Stimulated activated naive CD4-positive, alpha-beta T cell treated with Interleukin-2 at 50 U/mL for 16 hours (primary cell): ENCODE results near the gene MED22.
"Not testable (repeated sequence)": the region's sequence is repeated elsewhere in the genome, so short reads cannot be mapped to it uniquely, and the experiment has no call there.

ENCODE experiments used
- DNase-seq: peaks from one replicate; lab custom pipeline; 2025; lab: John Stamatoyannopoulos, UW

Gene MED22

DNA sequence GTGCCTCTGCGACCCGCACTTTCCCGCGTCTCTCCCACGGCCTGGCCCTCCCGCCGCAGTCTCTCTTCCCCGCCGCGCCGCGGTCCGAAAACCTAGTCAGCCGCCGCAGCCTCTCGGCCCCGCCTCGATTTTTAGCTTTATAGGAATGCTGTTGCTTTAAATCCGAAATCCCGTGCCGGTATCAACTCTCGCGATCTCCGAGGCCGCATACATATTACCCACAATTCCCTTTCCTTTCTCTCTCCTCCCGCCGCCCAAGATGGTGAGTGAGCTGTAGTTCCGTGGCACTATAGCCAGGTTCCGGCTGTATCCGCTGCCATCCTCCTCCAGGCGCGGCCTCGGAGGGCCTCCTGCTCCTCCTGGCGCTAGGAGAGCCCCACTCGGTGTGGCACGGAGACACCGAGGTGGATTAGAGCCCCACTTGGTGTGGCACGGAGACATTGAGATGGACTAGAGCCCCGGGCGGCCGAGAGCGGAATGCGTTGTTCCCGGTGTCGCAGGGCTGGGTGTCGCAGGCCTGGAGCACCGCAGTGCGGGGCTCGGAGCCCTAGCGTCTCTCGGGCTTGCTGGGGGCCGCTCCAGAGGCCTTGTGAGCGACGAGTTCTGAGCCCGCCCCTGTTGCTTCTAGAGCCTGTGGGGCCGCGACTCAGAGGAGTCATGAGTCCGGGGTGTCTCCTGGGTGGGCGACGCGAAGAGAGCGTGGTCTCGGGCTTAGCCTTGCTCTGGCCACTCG is at the start of gene MED22, which contains the start of gene RPL7A:
Gene MED22 (minus strand): TSS at position 147 of the 733 bp plus-strand sequence. CDS start 1,469 bp downstream, outside the sequence.
Gene RPL7A (plus strand): TSS at position 234 of the 733 bp plus-strand sequence. CDS start 26 bp downstream, at position 260.
- DNase-seq: peak; percentile 90

DNA sequence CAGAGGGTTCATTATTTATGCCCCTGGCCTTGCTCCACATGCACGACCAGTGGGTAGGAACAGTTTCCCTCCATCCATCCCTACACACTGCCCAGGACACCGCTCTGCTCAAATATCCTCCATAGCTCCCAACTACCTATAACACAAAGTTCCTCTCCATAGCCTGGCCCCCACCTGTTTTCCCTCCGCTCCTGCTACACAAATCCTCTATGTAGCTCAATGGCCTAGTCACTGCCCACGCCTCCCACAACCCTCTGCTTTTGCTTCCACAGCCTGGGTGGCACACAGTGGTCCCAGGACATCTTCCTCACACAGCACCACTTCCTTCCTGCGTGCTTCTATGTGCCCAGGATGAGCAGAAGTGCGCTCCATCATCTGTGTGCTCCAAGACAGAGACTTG is 49.4 kb upstream of the MED22 start:
- no peak for DNase-seq

DNA sequence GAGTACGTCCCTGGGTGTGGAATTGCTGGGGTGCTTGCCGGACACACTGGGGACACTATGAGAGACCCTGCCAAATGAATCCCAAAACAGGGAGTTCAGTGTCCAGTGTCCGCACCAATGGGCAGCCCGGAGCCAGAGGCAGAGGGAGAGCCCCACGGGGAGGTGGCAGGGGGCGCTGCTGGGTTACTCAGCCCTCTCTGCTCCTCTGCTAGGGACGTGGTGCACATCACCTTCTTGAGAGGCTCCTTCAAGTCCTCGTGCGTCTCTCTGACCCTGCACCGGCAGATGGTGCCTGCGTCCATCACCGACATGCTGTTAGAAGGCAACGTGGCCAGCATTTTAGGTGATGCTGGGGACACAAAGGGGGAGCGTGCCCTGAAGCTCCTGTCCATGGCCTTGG is 49.0 kb upstream of the MED22 start:
- DNase-seq: no peak

DNA sequence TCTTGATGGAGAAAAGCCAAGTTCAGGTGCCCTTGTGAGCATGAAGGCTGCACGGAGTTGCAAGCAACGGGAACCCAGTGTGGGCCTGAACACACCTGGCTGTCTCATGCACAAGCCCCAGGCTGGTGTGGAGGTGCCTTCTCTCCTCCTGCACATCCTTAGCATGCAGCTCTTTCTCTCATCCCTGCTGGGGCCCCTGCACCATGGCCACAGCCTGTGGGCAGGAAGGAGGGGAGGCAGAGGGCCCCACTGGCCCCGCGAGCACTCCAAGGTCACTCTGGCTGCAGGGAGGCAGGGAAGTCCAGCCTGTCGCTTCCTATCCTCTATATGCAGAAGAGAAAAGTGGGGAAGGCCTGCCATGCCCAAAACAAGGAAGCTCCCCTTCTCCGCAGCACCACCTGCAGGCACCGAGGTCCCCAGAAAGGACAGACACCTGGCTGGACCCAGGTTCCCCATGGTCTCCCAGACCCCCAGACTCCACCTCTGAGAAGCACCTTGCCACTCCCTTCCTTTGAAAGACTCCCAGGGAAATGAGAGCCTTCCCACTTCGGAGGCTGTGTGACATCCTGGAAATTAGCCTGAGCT is 46.8 kb upstream of the MED22 start:
- no peak for DNase-seq

DNA sequence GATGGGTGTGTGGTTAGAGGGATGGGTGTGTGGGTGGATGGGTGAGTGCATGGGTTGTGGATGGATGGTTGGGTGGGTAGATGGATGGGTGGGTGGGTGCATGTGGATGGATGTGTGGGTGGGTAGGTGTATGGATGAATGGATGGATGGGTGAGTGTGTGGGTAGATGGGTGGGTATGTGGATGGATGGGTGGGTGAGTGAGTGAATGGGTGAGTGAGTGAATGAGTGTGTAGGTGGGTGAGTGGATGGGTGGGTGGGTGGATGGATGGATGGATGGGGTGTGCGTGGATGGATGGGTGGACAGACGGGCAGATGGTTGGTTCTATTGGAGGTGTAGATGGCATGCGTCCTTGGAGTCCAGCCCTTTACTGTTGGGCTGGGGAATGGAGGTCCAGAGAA is 45.5 kb upstream of the MED22 start:
- DNase-seq: no peak

DNA sequence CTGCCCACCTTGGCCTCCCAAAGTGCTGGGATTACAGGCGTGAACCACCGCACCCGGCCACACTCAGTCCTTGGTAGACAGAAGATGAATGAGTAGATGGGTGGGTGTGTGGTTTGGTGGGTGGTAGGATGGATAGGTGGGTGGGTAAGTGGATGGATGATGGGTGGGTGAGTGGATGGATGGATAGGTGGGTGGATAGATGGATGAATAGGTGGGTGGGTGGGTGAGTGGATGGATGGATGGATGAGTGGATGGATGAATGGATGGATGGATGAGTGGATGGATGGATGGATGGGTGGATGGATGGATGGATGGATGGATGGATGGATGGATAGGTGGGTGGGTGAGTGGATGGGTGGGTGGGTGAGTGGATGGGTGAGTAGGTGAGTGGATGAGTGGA is 44.4 kb upstream of the MED22 start:
- not testable (repeated sequence) for DNase-seq

DNA sequence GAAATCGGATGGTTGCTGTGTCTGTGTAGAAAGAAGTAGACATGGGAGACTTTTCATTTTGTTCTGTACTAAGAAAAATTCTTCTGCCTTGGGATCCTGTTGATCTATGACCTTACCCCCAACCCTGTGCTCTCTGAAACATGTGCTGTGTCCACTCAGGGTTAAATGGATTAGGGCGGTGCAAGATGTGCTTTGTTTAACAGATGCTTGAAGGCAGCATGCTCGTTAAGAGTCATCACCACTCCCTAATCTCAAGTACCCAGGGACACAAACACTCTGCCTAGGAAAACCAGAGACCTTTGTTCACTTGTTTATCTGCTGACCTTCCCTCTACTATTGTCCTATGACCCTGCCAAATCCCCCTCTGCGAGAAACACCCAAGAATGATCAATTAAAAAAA is 43.5 kb upstream of the MED22 start:
- DNase-seq: not testable (repeated sequence)

DNA sequence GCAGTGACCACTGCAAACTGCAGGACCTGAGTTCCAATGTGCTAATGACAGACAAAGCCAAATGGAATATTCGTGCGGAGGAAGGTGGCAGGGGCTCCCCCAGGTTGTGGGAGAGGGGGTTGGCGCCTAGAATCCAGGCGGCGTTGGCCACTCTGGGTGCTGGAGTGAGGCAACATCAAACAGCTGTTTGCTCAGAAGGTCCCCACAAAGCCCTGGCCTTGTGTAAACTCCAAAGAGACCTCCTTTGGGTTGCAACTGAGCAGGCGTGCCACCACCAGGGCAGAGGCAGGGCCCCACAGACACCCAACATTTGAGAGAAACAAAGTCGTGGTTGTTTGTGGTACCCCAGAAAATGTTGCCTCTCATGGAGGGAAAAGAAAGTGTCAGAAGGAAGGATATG is 42.8 kb upstream of the MED22 start:
- no peak for DNase-seq

DNA sequence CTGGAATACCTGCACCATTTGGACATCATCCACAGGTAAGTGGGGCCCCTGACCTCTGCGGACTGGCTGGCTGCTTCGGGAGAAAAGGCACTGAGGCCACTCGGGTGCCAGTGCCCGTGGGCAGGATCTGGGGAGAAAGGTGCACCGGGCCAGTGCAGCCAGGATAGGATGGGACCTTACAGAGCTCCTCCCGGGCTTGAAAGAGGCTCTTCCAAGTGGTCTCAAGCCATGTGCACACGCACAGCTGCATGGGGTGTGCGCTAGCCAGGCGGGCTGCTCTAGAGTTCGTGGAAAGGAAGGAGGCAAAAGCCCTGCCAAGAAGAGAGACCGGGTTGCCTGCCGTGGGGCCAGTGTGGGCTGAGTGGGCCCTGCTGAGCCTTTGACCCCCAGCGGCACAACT is 41.6 kb upstream of the MED22 start:
- no peak for DNase-seq

DNA sequence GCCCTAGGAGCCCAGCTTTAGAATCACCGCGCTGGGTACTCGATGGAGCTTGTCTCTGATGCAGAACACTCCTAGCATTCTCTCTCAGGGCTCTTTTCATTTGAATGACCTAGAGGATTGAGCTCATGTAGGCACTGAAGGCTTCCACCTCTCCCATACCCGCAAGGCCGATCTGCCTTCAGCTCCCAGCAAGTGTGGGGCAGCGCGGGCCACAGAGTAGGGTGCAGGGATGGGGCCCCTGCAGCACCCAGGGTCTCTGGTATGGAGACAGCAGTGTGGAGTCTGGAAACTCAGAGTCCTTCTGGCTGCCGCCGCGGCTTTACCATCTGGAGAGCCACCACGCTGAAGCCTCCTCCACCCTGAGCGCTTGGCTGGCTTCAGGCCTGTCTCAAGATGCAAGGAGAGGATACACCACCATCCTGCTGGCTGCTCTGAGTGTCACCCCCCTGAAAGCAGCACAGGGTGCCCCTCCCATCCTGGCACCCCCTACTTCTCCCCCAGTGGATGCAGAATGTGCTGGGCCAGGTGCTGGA is 41.2 kb upstream of the MED22 start:
- DNase-seq: no peak

DNA sequence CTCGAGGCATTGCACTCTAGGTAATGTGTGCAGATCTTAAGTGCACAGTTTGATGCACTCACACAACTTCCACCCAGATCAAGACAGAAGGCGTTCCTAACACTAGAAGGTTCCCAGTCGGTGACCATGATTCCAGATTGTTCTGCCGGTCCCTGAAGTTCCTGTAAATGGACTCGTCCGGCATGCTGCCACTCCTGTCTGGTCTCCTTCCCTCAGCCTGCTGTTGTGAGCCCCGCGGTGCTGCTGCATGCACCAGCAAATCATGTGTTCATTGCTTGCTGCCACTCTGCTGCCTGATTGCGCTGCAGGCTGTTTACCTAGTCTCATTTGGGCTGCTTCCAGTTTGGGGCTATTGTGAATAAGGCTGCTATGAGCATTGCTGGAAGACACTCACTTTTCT is 39.7 kb upstream of the MED22 start:
- DNase-seq: no peak

DNA sequence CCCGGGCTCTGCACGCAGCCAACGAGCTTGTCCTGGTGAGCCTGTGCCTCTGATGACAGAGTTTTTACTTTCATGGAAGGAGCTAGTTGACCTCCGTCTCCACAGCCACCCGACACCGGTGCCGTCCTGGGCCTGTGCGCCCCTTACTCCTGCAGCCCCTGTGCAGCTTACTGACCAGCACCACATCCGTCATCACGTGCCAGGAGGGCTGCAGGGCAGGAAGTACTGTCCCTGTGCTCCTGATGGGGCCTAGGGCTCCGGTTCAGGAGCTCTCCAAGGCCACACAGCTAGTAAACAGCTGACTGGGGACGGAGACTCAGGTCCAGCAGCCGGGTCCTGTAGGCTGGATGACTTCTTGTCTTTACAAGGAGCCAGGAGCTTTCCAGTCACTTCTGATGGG is 38.4 kb upstream of the MED22 start:
- DNase-seq: no peak

DNA sequence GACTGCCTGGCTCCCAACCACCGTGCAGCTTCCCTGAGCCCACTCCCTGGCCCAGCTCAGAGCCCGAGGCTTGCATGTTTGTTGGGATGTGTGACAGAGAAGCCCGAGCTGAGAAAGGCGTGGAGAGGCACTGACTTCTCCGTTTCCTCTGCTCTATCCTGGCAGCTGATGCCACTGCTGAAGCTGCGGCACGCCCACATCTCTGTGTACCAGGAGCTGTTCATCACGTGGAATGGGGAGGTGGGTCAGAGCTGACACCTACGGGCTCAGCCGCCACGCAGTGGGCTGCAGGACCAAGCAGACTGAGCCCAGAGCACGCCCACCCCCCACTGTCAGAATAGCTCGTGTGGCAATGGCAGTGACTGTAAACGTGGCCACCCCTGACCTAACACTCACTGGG is 37.5 kb upstream of the MED22 start:
- DNase-seq: no peak

DNA sequence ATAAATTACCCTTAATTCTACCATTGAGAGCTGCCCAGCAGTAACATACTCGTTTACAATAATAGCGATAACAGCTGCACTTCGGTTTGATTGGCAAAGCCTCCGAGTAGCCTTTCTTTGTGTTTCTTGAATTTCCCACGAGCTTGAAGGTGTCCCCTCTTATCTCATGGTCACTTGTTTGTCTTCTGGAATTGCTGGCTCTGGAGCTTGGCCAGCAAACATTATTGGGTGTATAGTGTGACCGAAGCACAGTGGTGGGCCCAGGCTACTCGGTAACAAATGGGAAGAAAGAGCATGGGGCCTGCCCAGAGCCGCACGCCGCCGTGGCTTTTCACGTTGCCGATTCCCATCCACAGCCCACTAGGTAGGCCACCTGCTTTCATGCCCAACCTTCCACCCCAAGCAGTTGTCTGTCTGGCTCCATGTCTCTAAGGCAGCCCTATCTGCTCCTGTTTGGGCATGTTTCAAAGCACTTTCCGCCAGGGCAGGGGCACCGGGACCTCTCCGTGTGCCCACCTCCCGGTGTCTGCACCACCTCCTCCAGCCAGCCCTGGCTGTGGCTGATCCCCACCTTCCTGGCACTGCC is 36.9 kb upstream of the MED22 start:
- DNase-seq: no peak

DNA sequence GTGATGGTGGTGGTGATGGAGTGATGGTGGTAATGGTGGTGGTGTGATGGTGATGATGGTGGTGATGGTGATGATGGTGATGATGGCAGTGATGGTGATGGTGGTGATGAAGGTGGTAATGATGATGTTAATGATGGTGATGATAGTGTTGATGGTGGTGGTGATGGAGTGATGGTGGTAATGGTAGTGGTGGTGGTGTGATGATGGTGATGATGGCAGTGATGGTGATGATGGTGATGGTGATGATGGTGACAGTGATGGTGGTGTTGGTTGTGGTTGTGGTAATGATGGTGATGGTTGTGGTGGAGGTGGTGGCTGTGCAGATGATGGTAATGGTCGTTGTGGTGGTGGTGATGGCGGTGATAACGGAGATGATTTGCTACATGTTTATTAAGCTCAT is 35.5 kb upstream of the MED22 start:
- no peak for DNase-seq

DNA sequence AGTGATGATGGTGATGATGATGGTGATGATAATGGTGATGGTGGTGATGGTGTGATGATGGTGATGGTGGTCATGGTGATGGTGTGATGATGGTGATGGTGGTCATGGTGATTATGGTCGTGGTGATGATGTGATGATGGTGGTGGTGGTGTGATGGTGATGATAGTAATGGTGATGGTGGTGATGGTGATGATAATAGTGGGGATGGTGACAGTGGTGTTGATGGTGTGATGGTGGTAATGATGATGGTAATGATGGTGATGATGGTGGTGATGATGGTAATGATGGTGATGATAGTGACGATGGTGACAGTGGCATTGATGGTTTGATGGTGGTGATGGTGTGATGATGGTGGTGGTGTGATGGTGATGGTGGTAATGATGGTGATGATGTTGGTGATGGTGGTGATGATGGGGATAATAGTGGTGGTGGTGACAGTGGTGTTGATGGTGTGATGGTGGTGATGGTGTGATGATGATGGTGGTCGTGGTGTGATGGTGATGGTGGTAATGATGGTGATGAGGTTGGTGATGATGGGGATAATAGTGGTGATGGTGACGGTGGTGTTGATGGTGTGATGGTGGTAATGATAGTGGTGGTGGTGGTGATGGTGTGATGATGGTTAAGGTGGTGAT is 34.7 kb upstream of the MED22 start:
- DNase-seq: no peak

DNA sequence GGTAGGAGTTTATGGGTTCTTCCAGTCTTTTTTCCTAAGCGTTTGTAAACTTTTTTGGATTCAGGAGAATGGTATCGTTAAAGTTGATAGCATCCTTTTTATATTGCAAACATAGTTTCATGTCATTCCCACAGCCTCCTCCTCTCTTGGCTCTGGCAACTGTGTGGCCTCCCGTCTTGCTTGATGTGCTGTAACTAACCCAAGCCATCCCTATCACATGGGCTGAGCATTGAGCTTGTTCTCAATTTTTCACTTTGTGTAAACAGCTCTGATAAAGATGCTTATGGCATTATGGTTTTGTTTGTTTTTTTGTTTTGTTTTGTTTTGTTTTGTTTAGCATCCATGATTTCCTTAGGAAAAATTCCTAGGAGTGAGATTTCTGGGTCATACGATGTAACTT is 32.8 kb upstream of the MED22 start:
- DNase-seq: no peak

DNA sequence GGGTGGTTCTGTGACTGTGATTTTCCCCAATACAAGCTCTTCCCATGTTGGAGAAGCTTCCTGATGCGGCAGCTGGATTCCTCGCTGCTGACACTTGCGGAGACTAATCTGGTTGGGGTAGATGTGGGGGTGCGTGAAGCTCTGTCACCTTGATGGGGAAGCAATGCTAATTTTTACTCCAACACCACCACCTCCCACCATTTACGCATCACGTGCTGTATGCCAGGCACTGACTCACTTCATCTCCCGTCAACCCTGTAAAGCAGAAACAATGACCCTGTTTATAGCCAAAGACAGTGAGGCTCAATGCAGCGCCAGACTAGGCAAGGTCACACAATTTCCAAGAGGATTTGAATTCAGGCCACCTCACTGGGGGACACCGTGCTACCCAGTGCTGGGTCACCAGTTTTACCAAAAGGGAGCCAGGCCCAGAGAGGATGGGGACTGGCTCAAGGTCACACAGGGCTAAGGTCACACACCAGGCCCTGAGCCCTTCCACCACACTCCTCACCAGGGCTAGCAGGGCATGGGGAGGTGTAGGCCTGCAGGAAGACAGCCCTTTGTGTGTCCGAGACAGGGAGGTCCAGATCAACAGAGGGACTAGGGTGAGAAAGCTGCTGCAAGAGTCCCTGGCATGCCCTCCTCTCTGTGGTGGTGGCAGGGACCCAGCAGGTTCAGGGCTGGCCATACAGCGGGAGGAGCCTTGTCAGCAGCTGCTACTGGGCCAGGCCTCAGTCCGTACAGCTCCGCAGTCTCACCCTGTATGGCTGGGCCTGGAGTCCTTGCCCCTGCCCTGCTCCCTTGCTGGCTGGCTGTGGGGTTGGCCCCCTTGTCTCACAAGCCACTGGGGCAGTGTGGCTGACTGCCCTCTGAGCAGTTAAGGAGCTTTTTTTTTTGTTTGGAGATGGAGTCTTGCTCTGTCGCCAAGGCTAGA is 31.5 kb upstream of the MED22 start:
- no peak for DNase-seq

DNA sequence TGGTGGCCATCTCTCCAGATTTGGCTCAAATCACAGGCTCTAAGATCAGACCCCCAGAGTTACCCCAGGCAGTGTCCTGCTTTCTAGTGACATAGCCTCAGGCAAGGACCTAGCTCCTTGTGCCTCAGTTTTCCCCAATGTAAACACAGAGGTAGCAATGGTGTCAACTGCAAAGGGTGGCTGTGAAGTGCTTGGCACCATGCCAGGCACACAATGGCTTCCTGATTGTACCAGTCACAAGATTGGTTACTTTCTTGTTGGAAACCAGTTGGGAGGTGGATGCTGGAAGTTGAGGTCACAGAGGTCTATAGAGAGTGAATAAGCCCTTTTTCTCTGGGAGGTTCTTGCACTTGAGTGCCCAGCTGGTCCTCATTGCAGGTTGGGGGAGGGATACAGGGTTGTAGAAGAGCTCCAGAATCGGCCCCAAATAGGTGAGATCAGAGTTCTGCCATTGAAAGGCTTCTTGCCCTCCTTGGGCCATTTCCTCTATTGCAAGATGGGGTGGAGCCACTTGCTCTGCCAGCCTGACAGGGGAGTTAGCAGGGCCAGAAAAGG is 30.6 kb upstream of the MED22 start:
- DNase-seq: no peak

DNA sequence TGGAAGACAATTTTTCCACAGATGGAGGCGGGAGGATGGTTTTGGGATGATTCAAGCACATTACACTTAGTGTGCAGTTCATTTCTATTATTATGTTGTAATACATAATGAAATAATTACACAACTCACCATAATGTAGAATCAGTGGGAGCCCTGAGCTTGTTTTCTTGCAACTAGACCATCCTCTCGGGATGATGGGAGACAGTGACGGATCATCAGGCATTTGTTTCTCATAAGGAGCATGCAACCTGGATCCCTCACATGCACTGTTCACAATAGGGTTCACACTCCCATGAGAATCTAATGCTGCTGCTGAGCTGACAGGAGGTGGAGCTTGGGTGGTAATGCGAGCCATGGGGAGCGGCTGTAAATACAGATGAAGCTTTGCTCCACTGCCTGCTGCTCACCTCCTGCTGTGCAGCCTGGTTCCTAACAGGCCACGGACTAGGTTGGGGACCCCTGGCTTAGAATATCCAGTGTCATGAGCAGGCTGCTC is 29.8 kb upstream of the MED22 start:
- no peak for DNase-seq

DNA sequence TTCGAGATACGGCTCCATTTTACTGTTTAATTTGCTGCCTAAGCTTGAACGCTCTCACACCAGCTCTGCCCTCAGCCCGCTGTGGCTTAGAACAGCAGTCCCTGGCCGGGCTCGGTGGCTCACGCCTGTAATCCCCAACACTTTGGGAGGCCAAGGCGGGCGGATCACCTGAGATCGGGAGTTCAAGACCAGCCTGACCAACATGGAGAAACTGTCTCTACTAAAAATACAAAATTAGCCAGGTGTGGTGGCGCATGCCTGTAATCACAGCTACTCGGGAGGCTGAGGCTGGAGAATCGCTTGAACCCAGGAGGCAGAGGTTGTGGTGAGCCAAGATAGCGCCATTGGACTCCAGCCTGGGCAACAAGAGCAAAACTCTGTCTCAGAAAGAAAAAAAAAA is 29.3 kb upstream of the MED22 start:
- DNase-seq: not testable (repeated sequence)
